ENCODE data around the gene HYKK. TPM values are rescaled to one million over a fixed set of nuclear protein-coding genes. Genes with fewer than 3 reads are reported as not detected.

Gene HYKK
- total and polyA plus RNA-seq, 2 donors (not counting 3 experiments of a cell fraction or from before 2014, with no cell fraction given), result 1.0 to 2.1 TPM

DNA sequence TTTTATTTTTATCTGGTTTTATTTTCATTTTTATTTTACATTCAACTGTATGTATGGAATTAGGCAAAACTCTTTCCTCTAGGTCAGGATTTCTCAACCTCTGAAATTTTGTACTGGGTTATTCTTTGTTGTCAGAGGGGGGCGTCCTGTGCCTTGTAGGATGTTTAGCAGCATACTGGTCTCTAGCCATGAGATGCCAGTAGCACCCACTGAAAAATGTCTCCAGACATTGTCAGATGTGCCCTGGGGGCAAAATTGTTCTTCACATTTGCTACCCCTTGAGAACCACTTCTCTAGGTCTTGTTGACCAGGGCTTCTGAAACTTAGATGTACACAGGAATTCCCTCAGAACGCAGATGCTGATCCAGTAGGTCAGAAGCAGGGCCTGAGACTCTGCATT lies 63.3 kb downstream of the HYKK start:
- DNase-seq (ENCODE audit: low read depth, low spot score), result no peak
- ChIA-PET POLR2A (no interaction called here), CTCF (no interaction called here)
- BruUV-seq (replicated peaks), result no TSS peak
- no peaks in the 10 kb centered on the region for H3K27me3 ChIP-seq (ENCODE audit: control insufficient read depth in 2 of 2, insufficient read depth in 2 of 2, low read length in 2 of 2)
- no peaks in the 10 kb centered on the region for H3K79me2 ChIP-seq (ENCODE audit: control insufficient read depth, insufficient read depth, low read length)
- H3K27ac ChIP-seq (ENCODE audit: insufficient read depth, low read depth, low read length), result no peak overlapping the region
- H3K4me3 ChIP-seq (replicated peaks in 1 of 3; ENCODE audit: insufficient read depth in 1 of 3, low read depth in 1 of 3, low read length in 3 of 3), result no peak overlapping the region
- no peak for FAIRE-seq
- H3K4me1 ChIP-seq (ENCODE audit: control insufficient read depth, extremely low read depth, insufficient read depth, low read length), result peaks cover 9% of the 10 kb centered on the region
- no peak overlapping the region for H2AFZ ChIP-seq (ENCODE audit: low read depth, low read length)
- intact Hi-C loops (cut with micrococcal nuclease) (no loop called here), dilution Hi-C loops (cut with MboI; ENCODE audit: extremely low pct_ligation_motif_present, low sequenced_read_pairs) (no loop called here)
- H3K36me3 ChIP-seq (ENCODE audit: control insufficient read depth in 2 of 2, extremely low read depth in 1 of 2, insufficient read depth in 2 of 2, low read length in 2 of 2), result no peaks in the 10 kb centered on the region
- no peak overlapping the region for H3K4me2 ChIP-seq (ENCODE audit: insufficient read depth, low read length)
- H3K9me3 ChIP-seq (replicated peaks; ENCODE audit: control insufficient read depth, insufficient read depth, low read length), result no peaks in the 10 kb centered on the region
- H3K9ac ChIP-seq (replicated peaks; ENCODE audit: extremely low read depth, insufficient read depth, low read length), result no peak overlapping the region
- no peaks in the 10 kb centered on the region for H4K20me1 ChIP-seq (replicated peaks; ENCODE audit: control insufficient read depth, extremely low read depth, insufficient read depth, low read length)
- H3K9me1 ChIP-seq (replicated peaks; ENCODE audit: control insufficient read depth, extremely low read depth, insufficient read depth, low read length), result no peaks in the 10 kb centered on the region
- TF ChIP-seq CTCF (IDR thresholded peaks at IDR 0.05; ENCODE audit: extremely low read depth in 1 of 2, insufficient read depth in 1 of 2, low read depth in 1 of 2, low read length in 2 of 2), result no peak
- TF ChIP-seq POLR2AphosphoS5 (IDR thresholded peaks at IDR 0.05; ENCODE audit: insufficient read depth, low read depth, low read length), result no peak
- no peak for TF ChIP-seq JUN (IDR thresholded peaks at IDR 0.05; ENCODE audit: borderline replicate concordance, insufficient read depth, insufficient read length, low read depth)
- TF ChIP-seq MAX (IDR thresholded peaks at IDR 0.05; ENCODE audit: insufficient read depth, insufficient read length), result no peak
- TF ChIP-seq MYC (IDR thresholded peaks at IDR 0.05; ENCODE audit: low read depth, low read length), result no peak
- no peak for TF ChIP-seq POLR2A (IDR thresholded peaks at IDR 0.05; ENCODE audit: low read depth, low read length)
- no peak for TF ChIP-seq FOS (IDR thresholded peaks at IDR 0.05; ENCODE audit: borderline replicate concordance, insufficient read depth, low read length)
- TF ChIP-seq EZH2 (IDR thresholded peaks at IDR 0.05; ENCODE audit: borderline replicate concordance, low read depth, low read length, severe bottlenecking), result no peak
- no peak for TF ChIP-seq GATA2 (IDR thresholded peaks at IDR 0.05; ENCODE audit: insufficient read depth, insufficient read length, low read depth, low read length)
